Measurements from ENCODE around the gene TSKU. TPM values are rescaled to one million over a fixed set of nuclear protein-coding genes. Genes with fewer than 3 reads are reported as not detected.

Gene TSKU
- total RNA-seq, 4 donors from 2014 or later = 27.2 to 152 (median 87.2) TPM

- H3K36me3 ChIP-seq = no peaks in the 10 kb centered on the region
- no peak overlapping the region for H3K4me3 ChIP-seq
- DNase-seq = no peak
- no peak overlapping the region for H3K27ac ChIP-seq
- peaks cover 0 to 14% (median 1%) of the 10 kb centered on the region in 4 donors for H3K4me1 ChIP-seq
- TF ChIP-seq CTCF (IDR thresholded peaks at IDR 0.05) (no peak), POLR2A (IDR thresholded peaks at IDR 0.05) (no peak)
- no peaks in the 10 kb centered on the region for H3K9me3 ChIP-seq
- H3K27me3 ChIP-seq = no peaks in the 10 kb centered on the region
Measured at GRCh38 chr11:76841923-76842452, 58.8 kb downstream of the TSKU start.

- no peaks in the 10 kb centered on the region for H3K9me3 ChIP-seq
- H3K27ac ChIP-seq = no peak overlapping the region
- H3K4me1 ChIP-seq = peaks cover 0 to 6% (median 0%) of the 10 kb centered on the region in 4 donors
- no peak overlapping the region for H3K4me3 ChIP-seq
- TF ChIP-seq POLR2A (IDR thresholded peaks at IDR 0.05) (no peak), CTCF (IDR thresholded peaks at IDR 0.05) (no peak)
- H3K36me3 ChIP-seq = no peaks in the 10 kb centered on the region
- DNase-seq = no peak
- H3K27me3 ChIP-seq = no peaks in the 10 kb centered on the region
Measured at GRCh38 chr11:76843907-76844306, 60.8 kb downstream of the TSKU start.

- Histone ChIP-seq H3K9me3 (no peaks in the 10 kb centered on the region), H3K27me3 (no peaks in the 10 kb centered on the region), H3K4me3 (no peak overlapping the region), H3K27ac (no peak overlapping the region), H3K4me1 (peaks cover 0 to 6% (median 0%) of the 10 kb centered on the region in 4 donors), H3K36me3 (no peaks in the 10 kb centered on the region)
- no peak for DNase-seq
- no peak for TF ChIP-seq POLR2A (IDR thresholded peaks at IDR 0.05)
- no peak for TF ChIP-seq CTCF (IDR thresholded peaks at IDR 0.05)
Measured at GRCh38 chr11:76844511-76844910, 61.4 kb downstream of the TSKU start.

- H3K9me3 ChIP-seq = no peaks in the 10 kb centered on the region
- TF ChIP-seq CTCF (IDR thresholded peaks at IDR 0.05) = no peak
- TF ChIP-seq POLR2A (IDR thresholded peaks at IDR 0.05) = no peak
- no peak overlapping the region for H3K27ac ChIP-seq
- DNase-seq = no peak
- H3K36me3 ChIP-seq = no peaks in the 10 kb centered on the region
- H3K27me3 ChIP-seq = no peaks in the 10 kb centered on the region
- H3K4me1 ChIP-seq = peaks cover 0 to under 1% (median 0%) of the 10 kb centered on the region in 4 donors
- no peak overlapping the region for H3K4me3 ChIP-seq
Measured at GRCh38 chr11:76845069-76845468, 61.9 kb downstream of the TSKU start.

- no peaks in the 10 kb centered on the region for H3K9me3 ChIP-seq
- H3K4me3 ChIP-seq = no peak overlapping the region
- no peaks in the 10 kb centered on the region for H3K27me3 ChIP-seq
- DNase-seq = peak in 1 of 3 donors; percentile 53
- no peaks in the 10 kb centered on the region for H3K36me3 ChIP-seq
- TF ChIP-seq POLR2A (IDR thresholded peaks at IDR 0.05) (no peak), CTCF (IDR thresholded peaks at IDR 0.05) (no peak)
- no peaks in the 10 kb centered on the region for H3K4me1 ChIP-seq
- H3K27ac ChIP-seq = no peak overlapping the region
Measured at GRCh38 chr11:76846441-76846840, 63.3 kb downstream of the TSKU start.

Other genes with a start within 250 kb of the TSKU start
- gene LRRC32, start 112.6 kb upstream of the TSKU start, total RNA-seq = 10 to 100 TPM in 3 of 4 donors, 1 to 10 TPM in 1; 4.0 to 36.7 (median 23.0) TPM
- gene ACER3, start 77.6 kb downstream of the TSKU start, total RNA-seq = 10 to 100 TPM; 13.2 to 25.5 (median 19.8) TPM

Measured in Peyer's patch (tissue), 4 donors.